Measurements from ENCODE around the gene POLR2C.

POLR2C gene

DNA sequence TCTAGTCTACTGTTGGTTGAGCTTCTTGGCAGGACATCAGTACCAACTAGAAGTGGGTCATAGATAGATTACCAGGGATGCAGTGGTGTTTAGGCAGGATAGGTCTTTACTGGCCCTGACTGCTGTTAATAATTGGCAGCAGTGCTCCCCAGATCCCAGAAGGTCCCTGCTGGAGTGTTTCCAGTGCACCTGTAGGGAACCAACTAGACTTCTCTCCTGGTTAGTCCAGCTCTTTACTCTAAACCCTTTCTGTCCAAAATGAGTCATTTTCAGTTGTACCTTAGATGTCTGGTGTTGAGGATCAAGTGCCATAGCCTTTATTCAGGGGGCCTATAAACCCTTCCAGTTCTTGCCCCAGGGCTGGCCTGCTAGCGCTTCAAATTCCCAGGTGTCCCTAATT is 8.7 kb downstream of the POLR2C start:
- Histone ChIP-seq H3K9me3 (ENCODE audit: control insufficient read depth in 5 of 5, low read length in 5 of 5) (no peaks in the 10 kb centered on the region), H3K27ac (ENCODE audit: low read depth, low read length) (no peak overlapping the region), H3K27me3 (ENCODE audit: control insufficient read depth in 5 of 5, insufficient read depth in 4 of 5, low read length in 5 of 5) (no peaks in the 10 kb centered on the region), H3K4me3 (ENCODE audit: low read depth in 1 of 5, low read length in 5 of 5) (no peak overlapping the region), H3K9ac (ENCODE audit: low read length in 5 of 5) (peak overlapping the region in 1 of 5 donors; percentile 7), H3K36me3 (ENCODE audit: control insufficient read depth in 5 of 5, insufficient read depth in 5 of 5, low read length in 5 of 5) (peaks cover 11 to 84% (median 78%) of the 10 kb centered on the region in 5 donors), H3K4me1 (ENCODE audit: control insufficient read depth in 5 of 5, insufficient read depth in 5 of 5, low read length in 5 of 5) (peaks cover 2 to 35% (median 27%) of the 10 kb centered on the region in 5 donors)

DNA sequence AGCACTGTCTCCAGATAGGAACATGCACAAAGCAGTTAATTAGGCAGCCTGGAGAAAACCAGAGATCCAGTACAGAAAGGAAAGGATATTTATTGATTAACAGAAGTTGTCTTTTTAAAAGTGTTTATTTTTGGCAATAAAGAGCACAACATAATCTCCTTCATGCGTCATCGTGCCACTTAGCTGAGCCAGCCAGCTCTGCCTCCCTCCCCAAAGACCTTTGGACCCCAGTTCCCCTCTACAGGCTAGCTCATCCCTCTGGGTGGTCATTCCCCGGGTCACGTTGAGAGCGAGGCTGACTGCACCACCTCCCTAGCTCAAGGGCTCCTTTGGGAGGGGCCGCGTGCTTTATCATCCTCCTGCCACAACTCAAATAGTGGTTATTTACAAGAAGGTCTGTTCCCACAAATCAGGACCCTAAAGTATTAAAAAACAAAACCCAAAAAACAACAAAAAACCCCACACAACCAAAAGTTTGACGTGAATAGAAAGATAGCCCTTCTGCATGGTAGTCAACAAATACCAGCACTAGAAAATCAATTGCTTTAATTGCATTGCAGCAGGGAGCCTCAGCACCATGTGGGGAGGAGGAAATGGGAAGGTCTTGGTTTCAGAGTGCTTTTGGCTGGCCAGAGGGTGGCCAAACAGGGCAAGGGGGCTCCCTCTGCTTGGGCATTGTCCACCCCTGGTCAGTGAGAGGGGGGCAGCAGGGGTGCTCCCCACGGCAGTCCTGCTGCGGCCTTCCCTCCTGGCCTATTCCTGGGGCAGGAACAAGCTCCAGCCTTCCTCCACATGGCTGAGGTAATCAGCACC is 9.6 kb downstream of the POLR2C start:
- no peaks in the 10 kb centered on the region for H3K9me3 ChIP-seq (ENCODE audit: control insufficient read depth in 5 of 5, low read length in 5 of 5)
- H3K27ac ChIP-seq (ENCODE audit: low read depth, low read length): no peak overlapping the region
- H3K4me3 ChIP-seq (ENCODE audit: low read depth in 1 of 5, low read length in 5 of 5): no peak overlapping the region
- H3K9ac ChIP-seq (ENCODE audit: low read length in 5 of 5): peak overlapping the region in 1 of 5 donors; percentile 22
- peaks cover 2 to 43% (median 28%) of the 10 kb centered on the region in 5 donors for H3K4me1 ChIP-seq (ENCODE audit: control insufficient read depth in 5 of 5, insufficient read depth in 5 of 5, low read length in 5 of 5)
- H3K27me3 ChIP-seq (ENCODE audit: control insufficient read depth in 5 of 5, insufficient read depth in 4 of 5, low read length in 5 of 5): no peaks in the 10 kb centered on the region
- peaks cover 11 to 78% (median 69%) of the 10 kb centered on the region in 5 donors for H3K36me3 ChIP-seq (ENCODE audit: control insufficient read depth in 5 of 5, insufficient read depth in 5 of 5, low read length in 5 of 5)

DNA sequence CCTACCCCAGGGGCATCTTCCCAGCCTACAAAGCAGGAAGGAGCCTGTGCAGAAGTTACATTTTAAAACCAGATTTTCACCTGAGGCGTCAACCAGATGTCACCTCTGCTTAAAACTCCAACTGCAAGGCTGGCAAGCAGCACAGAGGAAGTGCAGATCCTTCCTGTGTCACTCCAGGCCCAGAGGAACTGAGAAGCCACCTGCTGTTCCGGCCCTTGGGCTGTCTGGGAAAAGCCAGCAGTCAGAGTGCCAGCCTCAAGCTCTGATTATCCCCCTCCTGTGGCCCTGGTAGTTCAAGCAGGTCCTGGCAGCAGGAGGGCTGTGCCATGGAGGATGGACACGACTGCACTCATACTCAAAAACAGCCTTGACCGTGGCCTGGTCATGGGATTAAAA is 10.2 kb downstream of the POLR2C start:
- Histone ChIP-seq H3K4me3 (ENCODE audit: low read depth in 1 of 5, low read length in 5 of 5) (no peak overlapping the region), H3K9ac (ENCODE audit: low read length in 5 of 5) (peak overlapping the region in 1 of 5 donors; percentile 22), H3K27ac (ENCODE audit: low read depth, low read length) (no peak overlapping the region), H3K36me3 (ENCODE audit: control insufficient read depth in 5 of 5, insufficient read depth in 5 of 5, low read length in 5 of 5) (peaks cover 5 to 72% (median 63%) of the 10 kb centered on the region in 5 donors), H3K27me3 (ENCODE audit: control insufficient read depth in 5 of 5, insufficient read depth in 4 of 5, low read length in 5 of 5) (no peaks in the 10 kb centered on the region), H3K4me1 (ENCODE audit: control insufficient read depth in 5 of 5, insufficient read depth in 5 of 5, low read length in 5 of 5) (peaks cover 2 to 49% (median 28%) of the 10 kb centered on the region in 5 donors), H3K9me3 (ENCODE audit: control insufficient read depth in 5 of 5, low read length in 5 of 5) (no peaks in the 10 kb centered on the region)

DNA sequence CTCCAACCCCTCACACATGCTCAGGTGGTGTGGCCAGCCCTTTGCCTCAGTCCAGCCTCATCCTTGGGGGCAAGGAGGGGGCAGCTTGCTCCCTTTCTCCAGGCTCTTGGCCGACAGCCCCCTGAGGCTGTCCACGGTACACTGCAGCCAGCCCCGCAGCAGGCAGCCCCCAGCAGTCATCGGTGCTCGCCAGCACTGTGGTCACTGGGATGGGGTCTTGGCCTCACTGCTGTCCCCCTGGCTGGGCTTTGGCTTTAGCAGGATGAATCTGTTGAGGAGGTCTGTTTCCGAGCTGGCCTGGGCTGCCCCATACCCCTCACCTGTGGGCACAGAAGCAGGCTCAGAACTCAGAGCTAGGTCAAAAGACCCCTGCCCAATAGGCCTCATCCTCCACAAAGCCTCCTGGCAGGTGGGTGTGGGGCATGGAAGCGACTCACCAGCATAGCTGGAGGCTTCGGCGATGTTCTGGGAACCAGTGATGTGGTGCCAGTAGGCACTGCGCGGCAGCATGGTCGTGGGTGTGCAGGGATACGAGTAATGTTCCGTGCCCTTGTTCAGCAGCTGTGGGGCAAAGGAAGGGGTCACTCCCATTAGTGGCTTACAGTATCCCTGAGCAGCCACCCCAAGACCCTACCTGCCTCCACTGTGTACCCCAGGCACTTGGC is 10.8 kb downstream of the POLR2C start:
- Histone ChIP-seq H3K27ac (ENCODE audit: low read depth, low read length) (no peak overlapping the region), H3K9me3 (ENCODE audit: control insufficient read depth in 5 of 5, low read length in 5 of 5) (no peaks in the 10 kb centered on the region), H3K4me3 (ENCODE audit: low read depth in 1 of 5, low read length in 5 of 5) (no peak overlapping the region), H3K27me3 (ENCODE audit: control insufficient read depth in 5 of 5, insufficient read depth in 4 of 5, low read length in 5 of 5) (no peaks in the 10 kb centered on the region), H3K9ac (ENCODE audit: low read length in 5 of 5) (no peak overlapping the region), H3K4me1 (ENCODE audit: control insufficient read depth in 5 of 5, insufficient read depth in 5 of 5, low read length in 5 of 5) (peaks cover 2 to 55% (median 28%) of the 10 kb centered on the region in 5 donors), H3K36me3 (ENCODE audit: control insufficient read depth in 5 of 5, insufficient read depth in 5 of 5, low read length in 5 of 5) (peaks cover 3 to 66% (median 57%) of the 10 kb centered on the region in 5 donors)

DNA sequence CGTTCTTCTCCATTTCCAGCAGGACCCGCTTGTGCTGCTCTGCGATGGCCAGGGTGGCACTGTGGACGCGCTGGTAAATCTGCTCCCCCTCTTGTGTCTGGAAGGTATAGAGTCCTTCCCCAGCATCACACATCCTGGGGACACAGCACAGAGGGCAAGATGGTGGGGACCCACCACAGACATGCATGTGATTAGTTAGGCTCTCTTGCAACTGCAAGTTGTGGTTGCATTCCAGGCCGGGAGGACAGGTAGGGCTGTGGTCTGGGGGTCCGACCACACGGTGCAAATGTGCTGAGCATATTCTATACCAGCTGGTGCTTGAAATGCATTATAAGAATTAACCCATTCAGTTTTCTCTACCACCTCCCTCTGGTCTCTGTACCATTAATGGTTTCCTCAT is 11.4 kb downstream of the POLR2C start:
- Histone ChIP-seq H3K9ac (ENCODE audit: low read length in 5 of 5) (no peak overlapping the region), H3K4me1 (ENCODE audit: control insufficient read depth in 5 of 5, insufficient read depth in 5 of 5, low read length in 5 of 5) (peaks cover 2 to 61% (median 32%) of the 10 kb centered on the region in 5 donors), H3K9me3 (ENCODE audit: control insufficient read depth in 5 of 5, low read length in 5 of 5) (no peaks in the 10 kb centered on the region), H3K27me3 (ENCODE audit: control insufficient read depth in 5 of 5, insufficient read depth in 4 of 5, low read length in 5 of 5) (peaks cover 0 to 4% (median 0%) of the 10 kb centered on the region in 5 donors), H3K4me3 (ENCODE audit: low read depth in 1 of 5, low read length in 5 of 5) (no peak overlapping the region), H3K27ac (ENCODE audit: low read depth, low read length) (no peak overlapping the region), H3K36me3 (ENCODE audit: control insufficient read depth in 5 of 5, insufficient read depth in 5 of 5, low read length in 5 of 5) (peaks cover 0 to 62% (median 51%) of the 10 kb centered on the region in 5 donors)

DNA sequence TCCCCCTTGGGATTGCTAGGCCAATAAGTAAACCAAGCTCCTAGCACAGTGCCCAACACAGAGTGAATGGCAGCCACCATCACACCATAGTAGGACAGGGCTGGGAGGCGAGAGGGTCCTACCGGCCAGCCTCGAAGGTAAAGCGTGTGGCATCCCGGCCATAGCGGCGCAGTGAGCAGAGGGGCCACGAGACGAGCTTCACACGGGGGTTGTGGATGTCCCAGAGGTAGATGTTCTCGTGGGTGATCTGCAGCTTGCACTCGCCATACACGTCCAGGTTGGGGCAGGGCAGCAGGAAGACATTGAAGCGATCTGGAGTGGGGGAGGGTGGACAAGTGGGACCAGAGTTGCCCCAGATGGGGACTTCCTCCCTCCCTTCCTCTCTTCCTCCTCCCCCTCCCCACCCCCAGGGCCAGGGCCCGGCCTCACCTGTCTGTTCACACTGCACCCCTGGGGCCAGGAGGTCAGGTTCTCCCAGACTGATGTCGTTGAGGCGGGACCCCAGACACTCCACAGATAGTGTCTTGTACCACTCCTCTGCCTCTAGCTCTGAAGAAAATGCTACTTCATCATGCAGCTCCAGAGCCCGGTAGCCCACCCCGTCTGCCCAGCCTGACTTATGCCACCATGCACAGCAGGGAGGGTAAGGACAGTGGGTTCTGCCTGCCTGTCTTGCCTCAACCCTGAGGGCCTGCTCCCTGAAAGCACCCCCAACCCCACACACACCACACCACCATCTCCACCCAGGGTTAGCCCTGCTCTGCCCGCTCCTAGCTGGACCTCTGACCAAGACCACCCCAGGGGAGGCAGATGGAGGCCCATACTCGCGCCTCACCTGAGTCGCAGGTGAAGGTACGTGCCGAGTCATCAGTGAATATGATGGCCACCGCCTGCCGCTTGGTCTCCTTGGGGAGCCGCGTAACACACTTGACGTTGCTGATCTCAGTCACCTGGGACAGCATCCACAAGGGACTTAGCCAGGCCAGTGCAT is 12.5 kb downstream of the POLR2C start:
- Histone ChIP-seq H3K27ac (ENCODE audit: low read depth, low read length) (no peak overlapping the region), H3K36me3 (ENCODE audit: control insufficient read depth in 5 of 5, insufficient read depth in 5 of 5, low read length in 5 of 5) (peaks cover 0 to 51% (median 40%) of the 10 kb centered on the region in 5 donors), H3K9me3 (ENCODE audit: control insufficient read depth in 5 of 5, low read length in 5 of 5) (no peaks in the 10 kb centered on the region), H3K4me3 (ENCODE audit: low read depth in 1 of 5, low read length in 5 of 5) (no peak overlapping the region), H3K4me1 (ENCODE audit: control insufficient read depth in 5 of 5, insufficient read depth in 5 of 5, low read length in 5 of 5) (peaks cover 5 to 71% (median 43%) of the 10 kb centered on the region in 5 donors), H3K27me3 (ENCODE audit: control insufficient read depth in 5 of 5, insufficient read depth in 4 of 5, low read length in 5 of 5) (peaks cover 0 to 13% (median 9%) of the 10 kb centered on the region in 5 donors), H3K9ac (ENCODE audit: low read length in 5 of 5) (no peak overlapping the region)

DNA sequence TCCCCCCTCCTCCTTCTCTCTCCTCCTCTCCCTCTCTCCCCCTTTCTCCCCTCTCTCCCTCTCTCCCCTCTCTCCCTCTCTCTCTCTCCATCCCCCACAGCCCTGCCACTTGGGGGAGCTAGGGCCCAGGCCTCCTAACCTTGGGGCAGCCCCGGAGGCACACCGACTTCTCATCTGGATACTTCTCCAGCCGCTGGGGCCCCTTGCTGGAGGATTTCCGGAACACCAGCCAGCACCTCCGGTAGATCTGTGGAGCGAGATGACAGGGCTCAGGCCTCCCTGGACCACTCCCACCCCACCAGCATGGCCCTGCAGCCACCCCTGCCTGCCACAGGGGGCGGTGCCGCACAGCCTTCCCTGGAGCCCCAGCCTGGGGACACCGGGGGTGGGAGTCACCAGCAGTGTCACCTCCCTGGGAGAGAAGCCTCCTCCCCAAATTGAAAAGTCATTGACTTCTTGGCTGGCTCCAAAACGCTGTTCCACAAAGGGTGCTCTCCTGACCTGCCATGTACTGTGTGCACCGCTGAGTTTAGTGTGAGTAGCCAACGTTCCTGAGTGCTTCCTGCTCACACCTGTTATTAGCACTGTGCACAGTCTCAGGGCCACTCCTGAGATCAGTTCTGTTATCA is 13.3 kb downstream of the POLR2C start:
- H3K4me3 ChIP-seq (ENCODE audit: low read depth in 1 of 5, low read length in 5 of 5): no peak overlapping the region
- H3K9me3 ChIP-seq (ENCODE audit: control insufficient read depth in 5 of 5, low read length in 5 of 5): no peaks in the 10 kb centered on the region
- peaks cover 0 to 42% (median 31%) of the 10 kb centered on the region in 5 donors for H3K36me3 ChIP-seq (ENCODE audit: control insufficient read depth in 5 of 5, insufficient read depth in 5 of 5, low read length in 5 of 5)
- peak overlapping the region in 1 of 5 donors; percentile 14 for H3K9ac ChIP-seq (ENCODE audit: low read length in 5 of 5)
- peaks cover 4 to 71% (median 40%) of the 10 kb centered on the region in 5 donors for H3K4me1 ChIP-seq (ENCODE audit: control insufficient read depth in 5 of 5, insufficient read depth in 5 of 5, low read length in 5 of 5)
- no peak overlapping the region for H3K27ac ChIP-seq (ENCODE audit: low read depth, low read length)
- H3K27me3 ChIP-seq (ENCODE audit: control insufficient read depth in 5 of 5, insufficient read depth in 4 of 5, low read length in 5 of 5): peaks cover 0 to 14% (median 9%) of the 10 kb centered on the region in 5 donors

DNA sequence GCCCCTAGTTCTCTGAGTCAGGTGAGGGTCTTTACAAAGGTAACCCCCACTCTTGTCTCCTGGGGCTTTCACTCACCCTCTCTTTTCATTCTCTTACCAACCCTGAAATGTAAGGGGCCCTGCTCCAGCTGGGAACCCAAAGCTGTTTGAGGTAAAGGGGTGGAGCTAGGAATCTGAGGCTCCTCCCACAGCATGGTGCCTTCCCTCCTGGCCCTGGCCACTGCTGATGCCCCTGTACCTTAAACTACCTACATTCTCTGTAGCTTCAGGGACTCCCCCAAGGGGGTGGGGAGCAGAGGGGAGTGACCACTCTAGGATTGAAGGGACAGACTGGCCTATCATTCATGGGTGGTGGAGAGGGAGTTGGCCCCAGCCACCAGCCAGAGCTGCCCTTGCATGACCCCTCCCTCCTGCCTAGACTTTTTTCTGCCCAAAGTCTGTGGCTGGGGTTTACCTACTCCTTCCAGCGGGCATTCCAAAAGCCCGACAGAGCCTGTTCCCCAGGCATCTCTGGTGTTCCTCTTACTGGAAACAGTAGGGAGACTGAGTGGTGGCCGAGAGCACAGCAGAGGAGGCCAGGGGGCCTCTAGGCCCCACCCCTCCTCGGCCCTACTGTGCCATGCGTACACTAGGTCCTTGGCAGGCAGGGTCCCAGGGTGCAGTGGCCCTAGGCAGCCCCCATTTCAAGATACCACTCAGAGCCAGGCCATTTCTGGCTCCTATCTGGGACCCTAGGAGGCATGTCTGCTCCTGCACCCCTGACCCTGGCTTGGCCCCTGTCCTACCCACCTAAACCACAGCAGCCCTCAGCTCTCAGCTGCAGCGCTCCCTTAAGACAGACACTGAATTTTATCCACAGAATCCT is 14.3 kb downstream of the POLR2C start:
- Histone ChIP-seq H3K4me3 (ENCODE audit: low read depth in 1 of 5, low read length in 5 of 5) (no peak overlapping the region), H3K9ac (ENCODE audit: low read length in 5 of 5) (peak overlapping the region in 1 of 5 donors; percentile 14), H3K27me3 (ENCODE audit: control insufficient read depth in 5 of 5, insufficient read depth in 4 of 5, low read length in 5 of 5) (peaks cover 0 to 15% (median 9%) of the 10 kb centered on the region in 5 donors), H3K27ac (ENCODE audit: low read depth, low read length) (no peak overlapping the region), H3K9me3 (ENCODE audit: control insufficient read depth in 5 of 5, low read length in 5 of 5) (no peaks in the 10 kb centered on the region), H3K4me1 (ENCODE audit: control insufficient read depth in 5 of 5, insufficient read depth in 5 of 5, low read length in 5 of 5) (peaks cover 4 to 67% (median 36%) of the 10 kb centered on the region in 5 donors), H3K36me3 (ENCODE audit: control insufficient read depth in 5 of 5, insufficient read depth in 5 of 5, low read length in 5 of 5) (peaks cover 0 to 35% (median 23%) of the 10 kb centered on the region in 5 donors)
